GM12878 (cell line): Measurements from ENCODE around the gene DBN1. TPM values are rescaled to one million over a fixed set of nuclear protein-coding genes. Genes with fewer than 3 reads are reported as not detected.

Experiments
- ATAC-seq: fragments of 200-7000 bp; cut with Tn5 transposase; 3 replicates; pipeline ENCODE4 v1.9.1; 2020; ENCODE audit warnings: mild to moderate bottlenecking, moderate library complexity
- BruUV-seq: library from RNA; stranded (reverse); fragments of 400-500 nt; replicated peaks from 2 replicates; lab custom pipeline; 2021; lab: Mats Ljungman, UMichigan
- CTCF ChIA-PET: fragments of 300-600 bp; sonication (Branson Sonifier 250); formaldehyde crosslinking; extraction: SDS; loops from one replicate; lab custom pipeline; 2021; ENCODE audit warnings: inconsistent platforms; lab: Yijun Ruan, JAX
- POLR2A ChIA-PET: fragments of 350-600 bp; formaldehyde crosslinking; extraction: SDS; loops from one replicate; lab custom pipeline; 2021; ENCODE audit warnings: inconsistent platforms; lab: Charles Lee
- RAD21 ChIA-PET: fragments of 300-600 bp; sonication (Branson Sonifier 250); formaldehyde crosslinking; loops from one replicate; lab custom pipeline; 2023; ENCODE audit warnings: antibody characterized with exemption; ENCODE audit not compliant: unreplicated experiment; lab: Charles Lee
- SMC1A ChIA-PET: fragments of 300-600 bp; sonication (Branson Sonifier 250); formaldehyde crosslinking; loops from one replicate; lab custom pipeline; 2023; ENCODE audit not compliant: unreplicated experiment, uncharacterized antibody; lab: Charles Lee
- DNase-seq: peaks from one replicate; pipeline ENCODE4 v3.0.0-alpha.2; 2011; ENCODE audit warnings: low read depth, low spot score
- FAIRE-seq: peaks from 3 replicates; lab custom pipeline; 2011; peaks lifted over from hg19 to GRCh38; lab: Jason Lieb, UNC
- H2AFZ ChIP-seq: 2 replicates; pipeline ENCODE4 v1.6.0; 2011; ENCODE audit warnings: low read depth, low read length, control low read depth; ENCODE audit not compliant: control insufficient read depth
- H3K27ac ChIP-seq: 2 replicates; pipeline ENCODE4 v1.5.1; 2011; ENCODE audit warnings: control low read depth; ENCODE audit not compliant: control insufficient read depth, insufficient read depth
- H3K27me3 ChIP-seq, 2 experiments: replicated peaks in 1 of 2; 2 replicates each; pipeline versions ENCODE4 v1.6.0 to v1.6.1; 2011; ENCODE audit warnings: low read length in 1 of 2; ENCODE audit not compliant: control insufficient read depth in 2 of 2, insufficient read depth in 2 of 2
- H3K36me3 ChIP-seq, 2 experiments: 2 replicates each; pipeline ENCODE4 v1.5.1; 2011; ENCODE audit warnings: low read length in 1 of 2; ENCODE audit not compliant: control insufficient read depth in 2 of 2, insufficient read depth in 2 of 2
- H3K4me1 ChIP-seq: 2 replicates; pipeline ENCODE4 v1.6.1; 2011; ENCODE audit warnings: mild to moderate bottlenecking, low read length, moderate library complexity, mixed read lengths; ENCODE audit not compliant: control insufficient read depth, insufficient read depth
- H3K4me2 ChIP-seq: 2 replicates; pipeline ENCODE4 v1.6.0; 2011; ENCODE audit warnings: control low read depth; ENCODE audit not compliant: control insufficient read depth, insufficient read depth
- H3K4me3 ChIP-seq: fragments of 200-600 bp; sonication (generic); 2 replicates; pipeline ENCODE4 v1.5.1; 2016
- H3K79me2 ChIP-seq: 2 replicates; pipeline ENCODE4 v1.6.0; 2011; ENCODE audit warnings: low read length; ENCODE audit not compliant: control insufficient read depth, insufficient read depth
- H3K9ac ChIP-seq: 2 replicates; pipeline ENCODE4 v1.8.0; 2011; ENCODE audit warnings: low read length, control low read depth, mixed read lengths; ENCODE audit not compliant: control insufficient read depth, insufficient read depth
- H3K9me3 ChIP-seq: replicated peaks from 3 replicates; pipeline ENCODE4 v1.5.1; 2011; ENCODE audit warnings: mild to moderate bottlenecking, low read length; ENCODE audit not compliant: control insufficient read depth, insufficient read depth
- H4K20me1 ChIP-seq: 2 replicates; pipeline ENCODE4 v1.6.0; 2011; ENCODE audit not compliant: control insufficient read depth, insufficient read depth
- BCLAF1 ChIP-seq: fragments of 450-650 bp; IDR thresholded peaks from 2 replicates; pipeline ENCODE4 v1.6.1; 2017; ENCODE audit warnings: antibody characterized with exemption, mild to moderate bottlenecking, moderate library complexity
- BHLHE40 ChIP-seq, 2 experiments: fragments of 450-650 bp in 1 of 2; IDR thresholded peaks; 2 replicates each; pipeline ENCODE4 v1.6.1; 2011 to 2017; ENCODE audit warnings: low read depth in 2 of 2, borderline replicate concordance in 1 of 2, improper control_type of control experiment in 1 of 2, low read length in 1 of 2, mild to moderate bottlenecking in 1 of 2
- CBFB ChIP-seq: IDR thresholded peaks from 2 replicates; pipeline ENCODE4 v1.6.1; 2016; ENCODE audit warnings: antibody characterized with exemption, low read depth
- DPF2 ChIP-seq: fragments of 450-650 bp; IDR thresholded peaks from 2 replicates; pipeline ENCODE4 v1.6.1; 2017; ENCODE audit warnings: mild to moderate bottlenecking
- EZH2 ChIP-seq: IDR thresholded peaks from 2 replicates; pipeline ENCODE4 v1.6.1; 2012; ENCODE audit warnings: low read depth, mild to moderate bottlenecking, control low read depth, inconsistent platforms, low read length, borderline replicate concordance; ENCODE audit not compliant: control insufficient read depth
- IKZF1 ChIP-seq: fragments of 450-650 bp; conservative IDR thresholded peaks from 2 replicates; pipeline ENCODE4 v1.6.1; 2017; ENCODE audit warnings: antibody characterized with exemption, mild to moderate bottlenecking
- IRF3 ChIP-seq: fragments of 450-650 bp; IDR thresholded peaks from 2 replicates; pipeline ENCODE4 v1.6.1; 2014; ENCODE audit warnings: mild to moderate bottlenecking
- MEF2A ChIP-seq: IDR thresholded peaks from 2 replicates; pipeline ENCODE4 v1.6.1; 2011; ENCODE audit warnings: low read depth, mild to moderate bottlenecking, low read length, moderate library complexity; ENCODE audit not compliant: insufficient read depth
- MTA3 ChIP-seq: IDR thresholded peaks from 2 replicates; pipeline ENCODE4 v1.6.1; 2012; ENCODE audit warnings: low read length, inconsistent platforms, borderline replicate concordance
- RBBP5 ChIP-seq: fragments of 200-600 bp; sonication (generic); conservative IDR thresholded peaks from 2 replicates; pipeline ENCODE4 v1.6.1; 2016
- RUNX3 ChIP-seq: IDR thresholded peaks from 2 replicates; pipeline ENCODE4 v1.6.1; 2012; ENCODE audit warnings: low read length, inconsistent platforms
- TBL1XR1 ChIP-seq: IDR thresholded peaks from 2 replicates; pipeline ENCODE4 v1.6.1; 2012; ENCODE audit warnings: low read depth, low read length, improper control_type of control experiment
- USF2 ChIP-seq: IDR thresholded peaks from 2 replicates; pipeline ENCODE4 v1.6.1; 2011; ENCODE audit warnings: low read depth, low read length, improper control_type of control experiment, borderline replicate concordance
- YBX1 ChIP-seq: fragments of 450-650 bp; IDR thresholded peaks from 2 replicates; pipeline ENCODE4 v1.6.1; 2016; ENCODE audit warnings: antibody characterized with exemption
- ZNF24 ChIP-seq: fragments of 450-650 bp; IDR thresholded peaks from 2 replicates; pipeline ENCODE4 v1.6.1; 2017; ENCODE audit warnings: antibody characterized with exemption, mild to moderate bottlenecking
- ZNF274 ChIP-seq: IDR thresholded peaks from one replicate; pipeline ENCODE4 v1.8.0; 2011; ENCODE audit not compliant: insufficient read length, insufficient read depth
- ZNF687 ChIP-seq: fragments of 450-650 bp; IDR thresholded peaks from 2 replicates; pipeline ENCODE4 v1.6.1; 2017; ENCODE audit warnings: mild to moderate bottlenecking, moderate library complexity
- ZSCAN29 ChIP-seq: fragments of 450-650 bp; IDR thresholded peaks from 2 replicates; pipeline ENCODE4 v1.6.1; 2017; ENCODE audit warnings: mild to moderate bottlenecking, moderate library complexity
- WGBS: methylation state at CpG from one replicate; pipeline ENCODE4 v1.1.6; 2016; ENCODE audit warnings: low lambda C conversion rate; ENCODE audit not compliant: insufficient replicate concordance, insufficient coverage; ENCODE audit errors: missing lambda C conversion rate; 5-methylcytosine and 5-hydroxymethylcytosine counted together
- in situ Hi-C: fragments of 300-500 bp; cut with MboI; formaldehyde crosslinking; loops from 9 replicates; pipeline ENCODE4 v1.14.3; 2018; ENCODE audit warnings: mixed read lengths
- intact Hi-C: fragments of 100-400 bp; cut with micrococcal nuclease; formaldehyde crosslinking; loops from one replicate; pipeline ENCODE4 v1.14.2; 2022; ENCODE audit not compliant: unreplicated experiment
- polyA plus RNA-seq, 11 experiments: library from polyadenylated mRNA; depleted of rRNA in 4 of 11; unstranded in 6 of 11; stranded (reverse) in 5 of 11; fragments of >200 nt; fragmentation: Nextera tagmentation in 4 of 11; fragmentation: Illumina TruSeq in 1 of 11; extraction: Ambion mirVana in 4 of 11; extraction: Trizol in 1 of 11; gene quantifications; 1 replicate in 1 of 11; 2 replicates in 10 of 11; pipeline versions ENCODE4 v1.2.1 to v1.2.3, GENCODE V29; 2011 to 2016; ENCODE audit warnings: inconsistent platforms in 2 of 11, missing spikeins in 2 of 11, low read depth in 1 of 11
- total RNA-seq, 4 experiments: library from RNA; depleted of rRNA in 3 of 4; stranded (reverse); fragments of >200 nt in 3 of 4; fragmentation: Illumina TruSeq in 1 of 4; extraction: Trizol in 1 of 4; gene quantifications; 2 replicates each; pipeline versions ENCODE4 v1.2.1 to v1.2.3, GENCODE V29; 2013 to 2021

DBN1 gene
- total and polyA plus RNA-seq, 10 of the 15 experiments (the other 5 are each of a cell fraction or from before 2014, with no cell fraction given), result 0.18 to 81.0 (median 27.9) TPM

GRCh38 chr5:177482359-177482795 is 8.9 kb upstream of the DBN1 start:
- H2AFZ ChIP-seq, result no peak overlapping the region
- H3K27ac ChIP-seq, result no peak overlapping the region
- H3K79me2 ChIP-seq, result no peaks in the 10 kb centered on the region
- DNase-seq (no peak), FAIRE-seq (no peak), ATAC-seq (no peak)
- SMC1A ChIA-PET, result no interaction called here
- intact Hi-C loops (no loop called here), in situ Hi-C loops (no loop called here)
- H3K4me2 ChIP-seq, result no peak overlapping the region
- 86% methylated on average over 10 of the region's 10 CpGs for WGBS
- no peak overlapping the region for H3K4me3 ChIP-seq
- no peaks in the 10 kb centered on the region for H3K9me3 ChIP-seq
- peaks cover 12% of the 10 kb centered on the region for H3K4me1 ChIP-seq
- no peaks in the 10 kb centered on the region for H4K20me1 ChIP-seq
- H3K9ac ChIP-seq, result no peak overlapping the region
- POLR2A ChIA-PET, result no interaction called here
- BruUV-seq, result no TSS peak
- no peaks in the 10 kb centered on the region for H3K27me3 ChIP-seq
- no peaks in the 10 kb centered on the region; a peak in 2 of 4 replicates for H3K36me3 ChIP-seq
- RAD21 ChIA-PET, result no interaction called here
- CTCF ChIA-PET, result no interaction called here
- TF ChIP-seq USF2 (no peak), YBX1 (no peak), CBFB (no peak), ZNF687 (no peak), DPF2 (no peak), IRF3 (no peak), RUNX3 (no peak), IKZF1 (no peak), ZNF274 (no peak), MTA3 (no peak), EZH2 (no peak), ZSCAN29 (no peak), ZNF24 (no peak), TBL1XR1 (no peak), BHLHE40 (IDR thresholded peaks at IDR 0.05; ENCODE audit: borderline replicate concordance in 1 of 2, low read depth in 2 of 2, low read length in 1 of 2) (no peak), RBBP5 (no peak), MEF2A (no peak), BCLAF1 (no peak)
